Mesenchymal stem cell (in vitro differentiated cells and primary cell): ENCODE measurements around the gene MAP4K4.

Experiments
- DNase-seq: peaks from one replicate; pipeline ENCODE4 v3.0.0-alpha.2; 2013
- H2AFZ ChIP-seq: one replicate; pipeline ENCODE4 v1.6.1; 2013; ENCODE audit warnings: low read depth, mild to moderate bottlenecking, control low read depth, inconsistent platforms, low read length, moderate library complexity
- H2AK5ac ChIP-seq: 2 replicates; pipeline ENCODE4 v1.6.1; 2013; ENCODE audit warnings: low read length, moderate library complexity, mild to moderate bottlenecking, inconsistent platforms; ENCODE audit not compliant: severe bottlenecking
- H2BK120ac ChIP-seq: one replicate; pipeline ENCODE4 v1.6.1; 2013; ENCODE audit warnings: low read depth, mild to moderate bottlenecking, inconsistent platforms, low read length, moderate library complexity
- H2BK12ac ChIP-seq, 2 experiments: one replicate each; pipeline ENCODE4 v1.6.1; 2013; ENCODE audit warnings: inconsistent platforms in 2 of 2, low read length in 2 of 2, mild to moderate bottlenecking in 2 of 2, moderate library complexity in 2 of 2, control low read depth in 1 of 2
- H2BK15ac ChIP-seq: one replicate; pipeline ENCODE4 v1.6.1; 2013; ENCODE audit warnings: mild to moderate bottlenecking, low read depth, inconsistent platforms; ENCODE audit not compliant: poor library complexity, severe bottlenecking
- H2BK5ac ChIP-seq: 2 replicates; pipeline ENCODE4 v1.6.1; 2013; ENCODE audit warnings: low read depth, mild to moderate bottlenecking, low read length, control low read depth, inconsistent platforms; ENCODE audit not compliant: poor library complexity, severe bottlenecking
- H3K14ac ChIP-seq, 2 experiments: one replicate each; pipeline ENCODE4 v1.6.1; 2013; ENCODE audit warnings: inconsistent platforms in 2 of 2, low read length in 2 of 2, control low read depth in 1 of 2, mild to moderate bottlenecking in 1 of 2, moderate library complexity in 1 of 2
- H3K18ac ChIP-seq, 2 experiments: one replicate each; pipeline ENCODE4 v1.6.1; 2013; ENCODE audit warnings: inconsistent platforms in 2 of 2, low read length in 2 of 2, control low read depth in 1 of 2, low read depth in 1 of 2, mild to moderate bottlenecking in 1 of 2
- H3K23ac ChIP-seq, 2 experiments: one replicate each; pipeline ENCODE4 v1.6.1; 2013; ENCODE audit warnings: inconsistent platforms in 2 of 2, low read length in 2 of 2, mild to moderate bottlenecking in 2 of 2, moderate library complexity in 2 of 2, control low read depth in 1 of 2
- H3K27ac ChIP-seq: 2 replicates; pipeline ENCODE4 v1.5.1; 2013; ENCODE audit warnings: mild to moderate bottlenecking, moderate library complexity, low read length, control low read depth, inconsistent platforms; ENCODE audit not compliant: poor library complexity, severe bottlenecking
- H3K27me3 ChIP-seq, 2 experiments: 2 replicates each; pipeline versions ENCODE4 v1.6.1 to v1.7.0; 2013; ENCODE audit warnings: low read length in 2 of 2, mild to moderate bottlenecking in 2 of 2, moderate library complexity in 2 of 2, control low read depth in 1 of 2, inconsistent platforms in 1 of 2; ENCODE audit not compliant: control insufficient read depth in 1 of 2, insufficient read depth in 1 of 2
- H3K36me3 ChIP-seq, 2 experiments: 2 replicates each; pipeline versions ENCODE4 v1.6.1 to v1.7.0; 2013; ENCODE audit warnings: low read length in 2 of 2, control low read depth in 1 of 2, inconsistent platforms in 1 of 2, low read depth in 1 of 2, mild to moderate bottlenecking in 1 of 2; ENCODE audit not compliant: insufficient read depth in 2 of 2, control insufficient read depth in 1 of 2
- H3K4ac ChIP-seq, 2 experiments: one replicate each; pipeline ENCODE4 v1.6.1; 2013; ENCODE audit warnings: inconsistent platforms in 2 of 2, low read length in 2 of 2, mild to moderate bottlenecking in 2 of 2, moderate library complexity in 2 of 2, control low read depth in 1 of 2, low read depth in 1 of 2
- H3K4me1 ChIP-seq: 2 replicates; pipeline ENCODE4 v1.6.1; 2013; ENCODE audit warnings: low read depth, low read length, control low read depth; ENCODE audit not compliant: control insufficient read depth, insufficient read depth
- H3K4me2 ChIP-seq: 2 replicates; pipeline ENCODE4 v1.6.1; 2013; ENCODE audit warnings: low read length, mild to moderate bottlenecking, inconsistent platforms; ENCODE audit not compliant: poor library complexity, severe bottlenecking
- H3K4me3 ChIP-seq, 2 experiments: 2 replicates each; pipeline versions ENCODE4 v1.5.1 to v1.7.0; 2013; ENCODE audit warnings: low read length in 2 of 2, mild to moderate bottlenecking in 2 of 2, control low read depth in 1 of 2, low read depth in 1 of 2; ENCODE audit not compliant: insufficient read depth in 1 of 2
- H3K79me1 ChIP-seq: replicated peaks from 2 replicates; pipeline ENCODE4 v1.6.1; 2013; ENCODE audit warnings: mild to moderate bottlenecking, control low read depth, low read length, inconsistent platforms; ENCODE audit not compliant: poor library complexity, severe bottlenecking
- H3K9ac ChIP-seq: 2 replicates; pipeline ENCODE4 v1.7.0; 2013; ENCODE audit warnings: mild to moderate bottlenecking, low read length, moderate library complexity
- H3K9me3 ChIP-seq: 2 replicates; pipeline ENCODE4 v1.7.0; 2013; ENCODE audit warnings: mild to moderate bottlenecking, low read length; ENCODE audit not compliant: control insufficient read depth
- H4K8ac ChIP-seq: one replicate; pipeline ENCODE4 v1.6.1; 2013; ENCODE audit warnings: inconsistent platforms, mild to moderate bottlenecking, low read length, moderate library complexity
- H4K91ac ChIP-seq: one replicate; pipeline ENCODE4 v1.6.1; 2013; ENCODE audit warnings: mild to moderate bottlenecking, low read length, inconsistent platforms
- WGBS: methylation state at CpG from one replicate; pipeline ENCODE4 v1.1.7; 2013; ENCODE audit warnings: mixed read lengths; 5-methylcytosine and 5-hydroxymethylcytosine counted together

The MAP4K4 gene

DNA sequence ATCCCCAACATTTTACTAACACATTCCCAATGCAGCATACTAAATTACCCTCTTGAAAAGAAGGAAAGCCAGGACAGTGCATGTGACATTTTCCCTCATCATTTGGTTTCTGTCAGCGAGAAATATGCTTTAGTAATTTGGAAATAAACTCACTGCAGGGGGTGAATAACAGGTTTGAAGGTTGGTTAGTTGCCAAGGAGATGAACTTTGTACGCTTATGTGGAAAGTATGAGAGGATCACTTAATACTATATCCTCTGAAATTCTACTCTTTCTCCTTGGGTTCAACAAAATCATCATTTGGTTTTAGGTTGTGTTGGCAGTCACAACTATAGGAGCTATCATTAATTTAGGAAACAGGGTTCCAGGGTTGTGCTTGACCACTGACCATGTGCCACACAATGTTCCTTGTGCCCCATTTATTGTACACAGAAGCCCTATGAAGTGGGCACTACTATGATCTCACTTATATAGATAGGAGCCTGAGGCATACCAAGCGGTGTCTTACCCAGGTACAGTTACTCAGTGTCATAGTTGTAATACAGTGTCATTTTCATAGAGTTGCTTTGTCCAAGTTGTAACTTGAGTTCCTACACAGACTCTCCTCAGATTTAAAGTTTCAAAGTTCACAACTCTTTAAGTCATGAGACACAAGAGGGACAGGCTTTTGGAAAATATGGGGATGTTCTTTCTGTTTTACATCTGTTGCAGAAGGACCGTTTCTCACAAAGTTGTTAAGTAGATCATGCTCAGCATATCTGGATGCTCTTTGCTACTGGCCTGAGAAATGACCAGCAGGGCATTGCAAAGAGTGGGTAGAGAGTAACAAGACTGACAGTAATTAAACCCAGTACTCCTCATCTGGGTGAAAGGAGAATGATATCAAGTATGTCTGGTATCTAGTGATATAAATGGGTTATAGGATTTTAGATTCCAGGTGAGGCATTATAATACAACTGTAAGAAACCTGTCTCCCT, 91.8 kb downstream of the MAP4K4 start:
- Histone ChIP-seq H4K8ac (no peak overlapping the region), H2AFZ (no peak overlapping the region), H3K23ac (no peak overlapping the region)

DNA sequence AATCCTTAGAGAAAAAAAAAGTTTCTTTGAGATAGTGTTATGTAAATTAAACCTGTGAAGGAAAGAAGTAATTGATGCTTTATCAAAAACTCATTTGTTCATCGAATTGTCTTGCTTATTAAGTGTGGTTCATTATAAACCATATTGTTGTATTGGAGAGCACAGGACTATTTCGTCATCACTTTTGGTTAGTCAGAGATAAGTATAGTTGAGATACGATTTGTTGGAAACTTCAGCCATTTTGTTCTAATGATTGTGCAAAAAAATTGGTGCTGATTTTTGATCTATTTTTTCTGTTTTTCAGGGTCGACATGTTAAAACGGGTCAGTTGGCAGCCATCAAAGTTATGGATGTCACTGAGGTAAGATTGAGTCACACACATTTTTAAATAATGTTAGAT, 92.9 kb downstream of the MAP4K4 start:
- Histone ChIP-seq H3K27ac (no peak overlapping the region), H2BK12ac (no peak overlapping the region), H3K4ac (no peak overlapping the region), H2BK15ac (no peak overlapping the region), H4K8ac (no peak overlapping the region), H3K9ac (peak overlapping the region; percentile 74), H3K23ac (no peak overlapping the region), H4K91ac (no peak overlapping the region), H3K14ac (no peak overlapping the region), H3K36me3 (peaks cover 0 to 29% of the 10 kb centered on the region in 2 experiments), H3K4me1 (no peaks in the 10 kb centered on the region), H2AFZ (no peak overlapping the region), H3K9me3 (no peaks in the 10 kb centered on the region), H2BK5ac (no peak overlapping the region), H3K4me2 (no peak overlapping the region), H3K79me1 (peaks cover 13% of the 10 kb centered on the region), H3K4me3 (no peak overlapping the region), H3K18ac (no peak overlapping the region), H2AK5ac (no peak overlapping the region), H2BK120ac (no peak overlapping the region), H3K27me3 (no peaks in the 10 kb centered on the region)
- no peak for DNase-seq
- 94% methylated on average over 4 of the region's 5 CpGs for WGBS

More for the DNA sequence above, 91.8 kb downstream of the MAP4K4 start:
- H3K14ac ChIP-seq, result no peak overlapping the region
- H3K27ac ChIP-seq, result no peak overlapping the region
- no peak overlapping the region for H2BK5ac ChIP-seq
- H3K18ac ChIP-seq, result no peak overlapping the region
- H2BK120ac ChIP-seq, result no peak overlapping the region
- H3K4me3 ChIP-seq, result no peak overlapping the region
- H2BK15ac ChIP-seq, result no peak overlapping the region
- DNase-seq, result no peak
- no peak overlapping the region for H2BK12ac ChIP-seq
- no peaks in the 10 kb centered on the region for H3K4me1 ChIP-seq
- H3K79me1 ChIP-seq, result peaks cover 9% of the 10 kb centered on the region
- no peak overlapping the region for H4K91ac ChIP-seq
- H3K9ac ChIP-seq, result peak overlapping the region; percentile 5
- H3K4me2 ChIP-seq, result no peak overlapping the region
- no peaks in the 10 kb centered on the region for H3K9me3 ChIP-seq
- whole genome bisulfite sequencing, result 90% methylated on average over 2 of the region's 4 CpGs
- H3K36me3 ChIP-seq, result peaks cover 0 to 28% of the 10 kb centered on the region in 2 experiments
- no peaks in the 10 kb centered on the region for H3K27me3 ChIP-seq
- H2AK5ac ChIP-seq, result no peak overlapping the region
- no peak overlapping the region for H3K4ac ChIP-seq

DNA sequence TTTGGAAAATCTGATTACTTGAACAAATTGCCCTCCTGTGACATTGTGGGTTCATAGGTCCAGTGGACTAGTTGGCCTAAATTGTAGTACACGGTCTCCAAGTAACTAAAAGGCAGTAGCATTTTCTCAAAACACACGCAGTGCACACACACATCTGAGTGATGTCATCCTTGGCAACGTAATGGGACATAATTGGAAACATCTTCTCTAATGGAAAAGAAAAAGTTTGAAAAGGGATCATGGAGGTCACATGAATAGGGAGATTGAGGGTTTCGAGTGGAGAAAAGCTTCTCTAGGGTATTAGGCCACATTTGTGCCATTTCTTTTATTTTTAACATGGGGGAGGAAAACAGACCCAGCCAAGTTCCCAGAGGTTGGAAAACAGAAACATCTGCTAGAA, 93.3 kb downstream of the MAP4K4 start:
- WGBS, result 88% methylated on average over 4 of the region's 4 CpGs
- H3K9ac ChIP-seq, result peak overlapping the region; percentile 74
- H3K27me3 ChIP-seq, result no peaks in the 10 kb centered on the region
- H3K18ac ChIP-seq, result no peak overlapping the region
- H2AFZ ChIP-seq, result no peak overlapping the region
- no peak overlapping the region for H2AK5ac ChIP-seq
- no peaks in the 10 kb centered on the region for H3K9me3 ChIP-seq
- no peaks in the 10 kb centered on the region for H3K4me1 ChIP-seq
- no peak overlapping the region for H3K4me3 ChIP-seq
- no peak overlapping the region for H2BK12ac ChIP-seq
- no peak overlapping the region for H3K14ac ChIP-seq
- no peak overlapping the region for H3K4me2 ChIP-seq
- H2BK15ac ChIP-seq, result no peak overlapping the region
- H3K79me1 ChIP-seq, result peaks cover 13% of the 10 kb centered on the region
- DNase-seq, result no peak
- no peak overlapping the region for H2BK5ac ChIP-seq
- H3K23ac ChIP-seq, result no peak overlapping the region
- peaks cover 0 to 30% of the 10 kb centered on the region in 2 experiments for H3K36me3 ChIP-seq
- H4K91ac ChIP-seq, result no peak overlapping the region
- H2BK120ac ChIP-seq, result no peak overlapping the region
- H3K27ac ChIP-seq, result no peak overlapping the region
- H3K4ac ChIP-seq, result no peak overlapping the region
- H4K8ac ChIP-seq, result no peak overlapping the region

DNA sequence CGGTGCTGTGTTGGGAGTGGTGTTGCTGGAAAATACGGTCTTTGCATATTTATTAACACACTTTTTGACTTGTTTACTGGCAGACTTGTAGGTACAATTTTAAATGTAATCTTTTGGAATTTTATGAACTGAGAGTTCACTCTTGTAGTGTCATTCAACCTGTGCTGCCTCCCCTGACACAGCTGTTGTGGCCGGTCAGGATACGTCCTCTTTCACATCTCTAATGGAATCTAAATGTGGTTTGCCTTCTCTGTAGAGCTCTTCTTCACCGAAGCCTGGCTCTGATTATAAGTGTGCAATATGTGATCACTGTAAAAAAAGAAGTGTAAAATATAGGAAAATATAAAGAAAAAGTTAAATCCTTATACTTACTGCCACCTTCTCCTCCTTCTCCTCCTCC, 94.7 kb downstream of the MAP4K4 start:
- Histone ChIP-seq H3K4me1 (no peaks in the 10 kb centered on the region), H3K14ac (no peak overlapping the region), H2BK5ac (no peak overlapping the region), H3K27me3 (no peaks in the 10 kb centered on the region), H3K79me1 (peaks cover 21% of the 10 kb centered on the region), H4K8ac (no peak overlapping the region), H3K4ac (no peak overlapping the region), H3K27ac (no peak overlapping the region), H2BK15ac (no peak overlapping the region), H3K9me3 (no peaks in the 10 kb centered on the region), H3K23ac (no peak overlapping the region), H2AK5ac (no peak overlapping the region), H2BK12ac (no peak overlapping the region), H3K4me2 (no peak overlapping the region), H3K18ac (no peak overlapping the region), H2AFZ (no peak overlapping the region), H4K91ac (no peak overlapping the region), H2BK120ac (no peak overlapping the region), H3K36me3 (peaks cover 0 to 30% of the 10 kb centered on the region in 2 experiments), H3K9ac (peak overlapping the region; percentile 74), H3K4me3 (no peak overlapping the region)
- DNase-seq, result no peak
- 100% methylated on average over 1 of the region's 5 CpGs for WGBS
